K562 treated with DMSO at 1 percent for 24 hours (cell line): ENCODE measurements around the gene KLK5. TPM values are rescaled to one million over a fixed set of nuclear protein-coding genes. Genes with fewer than 3 reads are reported as not detected.

Experiments used
- total RNA-seq: library from RNA; unstranded; fragments of 300-600 nt; gene quantifications from 2 replicates; pipeline ENCODE4 v1.2.3, GENCODE V29; 2022; ENCODE audit warnings: low read depth; ENCODE audit not compliant: insufficient read depth

The KLK5 gene
- total RNA-seq = not detected in 2 replicates

GRCh38 chr19:50952910-50953309 lies at the start of gene KLK5:
Gene KLK5, minus strand, starts transcription at chr19:50953038. Its CDS starts 381 bp downstream, at chr19:50952657.

GRCh38 chr19:51001515-51001914 lies 48.7 kb upstream of the KLK5 start, which contains the start of gene KLK8:
Gene KLK8, minus strand, starts transcription at chr19:51001604. Its CDS starts 437 bp downstream, at chr19:51001167.

GRCh38 chr19:50983625-50984292 lies 30.9 kb upstream of the KLK5 start, which contains the start of gene KLK7:
Gene KLK7, minus strand, starts transcription at chr19:50983917. Its CDS starts 1,518 bp downstream, at chr19:50982399.

GRCh38 chr19:50969413-50969760 lies 16.5 kb upstream of the KLK5 start, which contains the start of gene KLK6:
Gene KLK6, minus strand, starts transcription at chr19:50969591. Its CDS starts 1,487 bp downstream, at chr19:50968104.

GRCh38 chr19:50911206-50912101 lies 41.4 kb downstream of the KLK5 start, which contains the start of gene KLK4:
Gene KLK4, minus strand, starts transcription at chr19:50911395. Its CDS starts 657 bp downstream, at chr19:50910738.

Other genes with a start within 250 kb of the KLK5 start
- 0.27 TPM in 1 of 2 replicates, not detected in the other for gene SHANK1, start 233.2 kb downstream of the KLK5 start, total RNA-seq
- gene CLEC11A, start 229.7 kb downstream of the KLK5 start, total RNA-seq = 94.9 and 103 TPM in 2 replicates
- 0.59 TPM in 1 of 2 replicates, not detected in the other for gene GPR32, start 182.6 kb downstream of the KLK5 start, total RNA-seq
- not detected in 2 replicates for gene ACP4, start 162.6 kb downstream of the KLK5 start, total RNA-seq
- gene KLK1, start 129.3 kb downstream of the KLK5 start, total RNA-seq = 19.2 and 20.0 TPM in 2 replicates
- gene KLK15, start 119.5 kb downstream of the KLK5 start, total RNA-seq = 0.56 TPM in 1 of 2 replicates, not detected in the other
- gene KLK3, start 98.1 kb downstream of the KLK5 start, total RNA-seq = not detected in 2 replicates
- gene KLK2, start 79.6 kb downstream of the KLK5 start, total RNA-seq = not detected in 2 replicates
- gene KLK4, start 41.6 kb downstream of the KLK5 start, total RNA-seq = not detected in 2 replicates
- not detected in 2 replicates for gene KLK6, start 16.6 kb upstream of the KLK5 start, total RNA-seq
- gene KLK7, start 30.9 kb upstream of the KLK5 start, total RNA-seq = not detected in 2 replicates
- gene KLK8, start 48.6 kb upstream of the KLK5 start, total RNA-seq = 0.95 and 2.1 TPM in 2 replicates
- not detected in 2 replicates for gene KLK10, start 66.7 kb upstream of the KLK5 start, total RNA-seq
- gene KLK11, start 73.6 kb upstream of the KLK5 start, total RNA-seq = not detected in 2 replicates
- gene KLK12, start 82.0 kb upstream of the KLK5 start, total RNA-seq = not detected in 2 replicates
- gene KLK13, start 112.1 kb upstream of the KLK5 start, total RNA-seq = 2.7 and 2.9 TPM in 2 replicates
- not detected in 2 replicates for gene KLK14, start 129.8 kb upstream of the KLK5 start, total RNA-seq
- 31.1 and 32.6 TPM in 2 replicates for gene CTU1, start 155.4 kb upstream of the KLK5 start, total RNA-seq
- 0.93 and 1.1 TPM in 2 replicates for gene SIGLEC9, start 171.9 kb upstream of the KLK5 start, total RNA-seq
- gene SIGLEC7, start 189.3 kb upstream of the KLK5 start, total RNA-seq = 0.15 TPM in 1 of 2 replicates, not detected in the other